Heart left ventricle (tissue), 13 donors: ENCODE data around the gene AKAP9.
"Not testable (repeated sequence)": the region's sequence is repeated elsewhere in the genome, so short reads cannot be mapped to it uniquely, and the experiment has no call there.

ENCODE experiments used
- POLR2A ChIP-seq, 2 donors: fragments of 450-650 bp; IDR thresholded peaks; one replicate each; pipeline ENCODE4 v1.6.1; 2017; ENCODE audit warnings: antibody characterized with exemption in 2 of 2, mild to moderate bottlenecking in 2 of 2, moderate library complexity in 2 of 2
- TF ChIP-seq, protein P1 (sequence below), 12 donors: fragments of 200-600 bp; sonication (generic) in 4 of 12; IDR thresholded peaks; one replicate each; pipeline versions ENCODE4 v1.5.0 to v1.8.0; 2018 to 2022; ENCODE audit warnings: antibody characterized with exemption in 12 of 12, mild to moderate bottlenecking in 5 of 12
- donor health status: ischemic (EF 13 %, LVEDD 7.1; RV severe dilation, severe dysfunction).
- donor health status: DM: no; HTN: yes; CAD: no.
- donor health status: DM: no; HTN: no; CAD: no.
- donor health status: ischemic (EF 25% LVEDD 6.9; RV normal size, moderate dysfunction).
- donor health status: ischemic (EF 25% LVEDD 5.7; RV mildly dilated, moderate dysfunction).
- donor health status: ischemic (EF 35%, LVEDD 5.7; RV mildly dilated, moderate dysfunction).
- donor health status: nonischemic (EF 11% LVEDD 7.7; RV severe dilation, severe dysfunction).
- donor health status: DM: yes; HTN: yes; CAD: no.
- donor health status: PGD.
- donor health status: ischemic (EF 29% LVEDD 5.4; RV normal size, mild dysfunction).
- donor health status: nonischemic (EF 23%, LVEDD 6.1; RV moderate dilation, normal function).

DNA sequence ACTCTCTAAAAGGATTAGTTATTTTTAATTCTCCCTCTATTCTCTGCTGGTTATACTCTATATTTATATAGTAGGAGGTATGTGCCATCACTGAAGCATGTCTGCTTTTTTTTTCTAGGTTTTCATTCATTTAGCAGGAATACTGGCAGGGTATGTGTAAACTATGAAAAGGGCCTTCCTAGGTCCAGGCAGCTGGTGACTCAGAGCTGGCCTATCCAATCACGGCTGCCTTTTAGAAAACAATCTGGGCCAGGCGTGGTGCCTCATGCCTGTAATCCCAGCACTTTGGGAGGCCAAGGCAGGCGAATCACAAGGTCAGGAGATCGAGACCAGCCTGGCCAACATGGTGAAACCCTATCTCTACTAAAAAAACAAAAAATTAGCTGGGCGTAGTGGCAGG lies 162.2 kb downstream of the AKAP9 start:
- TF ChIP-seq, protein P1, sequence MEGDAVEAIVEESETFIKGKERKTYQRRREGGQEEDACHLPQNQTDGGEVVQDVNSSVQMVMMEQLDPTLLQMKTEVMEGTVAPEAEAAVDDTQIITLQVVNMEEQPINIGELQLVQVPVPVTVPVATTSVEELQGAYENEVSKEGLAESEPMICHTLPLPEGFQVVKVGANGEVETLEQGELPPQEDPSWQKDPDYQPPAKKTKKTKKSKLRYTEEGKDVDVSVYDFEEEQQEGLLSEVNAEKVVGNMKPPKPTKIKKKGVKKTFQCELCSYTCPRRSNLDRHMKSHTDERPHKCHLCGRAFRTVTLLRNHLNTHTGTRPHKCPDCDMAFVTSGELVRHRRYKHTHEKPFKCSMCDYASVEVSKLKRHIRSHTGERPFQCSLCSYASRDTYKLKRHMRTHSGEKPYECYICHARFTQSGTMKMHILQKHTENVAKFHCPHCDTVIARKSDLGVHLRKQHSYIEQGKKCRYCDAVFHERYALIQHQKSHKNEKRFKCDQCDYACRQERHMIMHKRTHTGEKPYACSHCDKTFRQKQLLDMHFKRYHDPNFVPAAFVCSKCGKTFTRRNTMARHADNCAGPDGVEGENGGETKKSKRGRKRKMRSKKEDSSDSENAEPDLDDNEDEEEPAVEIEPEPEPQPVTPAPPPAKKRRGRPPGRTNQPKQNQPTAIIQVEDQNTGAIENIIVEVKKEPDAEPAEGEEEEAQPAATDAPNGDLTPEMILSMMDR (IDR thresholded peaks at IDR 0.05): not testable (repeated sequence)
- not testable (repeated sequence) for TF ChIP-seq POLR2A (IDR thresholded peaks at IDR 0.05)
